PFSK-1 (cell line): ENCODE measurements around the gene ATG9A.

Source experiments
- POLR2AphosphoS5 ChIP-seq: IDR thresholded peaks from 2 replicates; pipeline ENCODE4 v1.6.1; 2012; ENCODE audit warnings: low read depth, mild to moderate bottlenecking, control low read depth, low read length, moderate library complexity
- SIN3A ChIP-seq: IDR thresholded peaks from 2 replicates; pipeline ENCODE4 v1.6.1; 2012; ENCODE audit warnings: mild to moderate bottlenecking, low read length, moderate library complexity, borderline replicate concordance; ENCODE audit not compliant: insufficient read depth
- TAF1 ChIP-seq: IDR thresholded peaks from 2 replicates; pipeline ENCODE4 v1.6.1; 2012; ENCODE audit warnings: low read length, control low read depth, borderline replicate concordance; ENCODE audit not compliant: insufficient read depth

- TF ChIP-seq POLR2AphosphoS5 (no peak), TAF1 (no peak), SIN3A (no peak)
These were observed 46.9 kb downstream of the ATG9A start for GRCh38 chr2:219182331-219183150.
